ENCODE data around the gene TAF1D.

GRCh38 chr11:93732237-93732892 is 8.9 kb downstream of the TAF1D start:
- no peak for TF ChIP-seq CTCF (conservative IDR thresholded peaks at IDR 0.05)
- no peak for TF ChIP-seq EZH2 (IDR thresholded peaks at IDR 0.05; ENCODE audit: low read depth)

Data from PC-9 (cell line).